Measurements from ENCODE around the gene PSMD13.
A peak's percentile ranks its signal among the peaks of the same experiment; 100 is the strongest.
"Not testable (repeated sequence)": the region's sequence is repeated elsewhere in the genome, so short reads cannot be mapped to it uniquely, and the experiment has no call there.

Gene PSMD13

DNA sequence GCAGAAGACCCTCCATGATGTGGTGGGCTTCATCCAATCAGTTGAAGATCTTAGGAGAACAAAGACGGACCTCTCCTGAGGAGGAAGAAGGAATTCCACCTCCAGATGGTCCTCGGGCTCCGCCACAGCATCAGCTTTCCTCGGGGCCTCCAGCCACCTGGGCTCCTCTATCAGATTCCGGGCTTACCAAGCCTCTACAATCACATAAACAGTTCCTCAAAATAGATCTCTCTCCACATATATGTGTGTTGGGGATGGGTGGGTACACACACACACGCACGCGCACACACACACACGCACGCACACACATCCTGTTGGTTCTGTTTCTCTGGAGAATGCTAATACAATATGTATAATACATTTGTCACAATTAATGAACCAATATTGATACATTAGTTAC, 22.6 kb downstream of the PSMD13 start:
- no peak overlapping the region for H3K4me3 ChIP-seq (ENCODE audit: control insufficient read depth, low read depth, low read length)
- TF ChIP-seq CTCF (conservative IDR thresholded peaks at IDR 0.05; ENCODE audit: control insufficient read depth, insufficient read depth, low read depth, low read length): no peak
- DNase-seq (ENCODE audit: low read depth): no peak

GRCh38 chr11:261624-262023, 24.8 kb downstream of the PSMD13 start:
- DNase-seq (ENCODE audit: low read depth): no peak
- no peak for TF ChIP-seq CTCF (conservative IDR thresholded peaks at IDR 0.05; ENCODE audit: control insufficient read depth, insufficient read depth, low read depth, low read length)
- no peak overlapping the region for H3K4me3 ChIP-seq (ENCODE audit: control insufficient read depth, low read depth, low read length)

DNA sequence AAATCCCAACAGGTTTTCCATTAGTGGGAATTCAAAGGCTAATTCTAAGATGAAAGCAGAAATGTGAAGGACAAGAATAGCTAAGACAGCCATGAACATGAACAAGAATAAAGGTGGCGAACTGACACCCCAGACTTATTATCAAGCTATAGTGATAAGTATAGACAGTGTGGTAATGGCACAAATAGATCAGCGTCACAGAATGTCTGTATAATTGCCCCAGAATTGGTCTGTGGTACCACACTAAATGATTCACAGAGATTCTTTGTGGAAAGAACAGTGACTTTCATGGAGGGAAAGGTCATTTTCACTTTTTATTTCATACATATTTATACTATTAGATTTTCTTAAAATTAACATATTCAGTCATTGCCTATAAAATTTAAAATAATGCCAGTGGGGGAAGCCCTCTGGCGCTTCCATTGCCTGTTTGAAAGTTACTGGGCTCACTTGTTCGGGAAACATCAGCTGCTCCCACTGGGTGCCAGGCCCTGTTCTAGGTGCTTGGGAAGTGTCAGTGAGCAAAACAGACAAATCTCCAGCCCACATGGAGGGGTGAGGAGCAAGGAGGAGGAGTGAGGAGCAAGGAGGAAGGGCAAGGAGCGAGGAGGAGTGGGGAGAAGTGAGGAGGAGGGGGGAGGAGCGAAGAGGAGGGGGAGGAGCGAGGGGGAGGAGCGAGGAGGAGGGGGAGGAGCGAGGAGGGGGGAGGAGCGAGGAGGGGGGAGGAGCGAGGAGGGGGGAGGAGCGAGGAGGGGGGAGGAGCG, 30.1 kb downstream of the PSMD13 start:
- DNase-seq (ENCODE audit: low read depth): peak; percentile 21
- no peak for TF ChIP-seq CTCF (conservative IDR thresholded peaks at IDR 0.05; ENCODE audit: control insufficient read depth, insufficient read depth, low read depth, low read length)
- H3K4me3 ChIP-seq (ENCODE audit: control insufficient read depth, low read depth, low read length): no peak overlapping the region

- peak; percentile 16 for DNase-seq (ENCODE audit: low read depth)
- no peak overlapping the region for H3K4me3 ChIP-seq (ENCODE audit: control insufficient read depth, low read depth, low read length)
- TF ChIP-seq CTCF (conservative IDR thresholded peaks at IDR 0.05; ENCODE audit: control insufficient read depth, insufficient read depth, low read depth, low read length): no peak
Observed at GRCh38 chr11:267491-267994, 30.8 kb downstream of the PSMD13 start.

- peak; percentile 37 for DNase-seq (ENCODE audit: low read depth)
- H3K4me3 ChIP-seq (ENCODE audit: control insufficient read depth, low read depth, low read length): not testable (repeated sequence)
Observed at GRCh38 chr11:268716-269145, 32.0 kb downstream of the PSMD13 start.

- no peak overlapping the region for H3K4me3 ChIP-seq (ENCODE audit: control insufficient read depth, low read depth, low read length)
- peak; percentile 10 for DNase-seq (ENCODE audit: low read depth)
- TF ChIP-seq CTCF (conservative IDR thresholded peaks at IDR 0.05; ENCODE audit: control insufficient read depth, insufficient read depth, low read depth, low read length): no peak
Observed at GRCh38 chr11:269146-269890, 32.5 kb downstream of the PSMD13 start.

All from fibroblast of mammary gland (primary cell).